Measurements from ENCODE around the gene PSMD9.

Gene PSMD9

GRCh38 chr12:121946313-121947025, 57.9 kb downstream of the PSMD9 start:
- no peaks in the 10 kb centered on the region for H3K27me3 ChIP-seq (replicated peaks; ENCODE audit: control insufficient read depth, insufficient read depth, low read length)
- H3K36me3 ChIP-seq (ENCODE audit: control insufficient read depth, insufficient read depth, low read length): no peaks in the 10 kb centered on the region
- no peak for DNase-seq (ENCODE audit: extremely low read depth, insufficient read length)
- TF ChIP-seq CTCF (IDR thresholded peaks at IDR 0.05; ENCODE audit: insufficient read depth, low read length, poor library complexity, severe bottlenecking): no peak
- H3K4me3 ChIP-seq (replicated peaks; ENCODE audit: low read depth, low read length): no peak overlapping the region

- H3K27me3 ChIP-seq (replicated peaks; ENCODE audit: control insufficient read depth, insufficient read depth, low read length): no peaks in the 10 kb centered on the region
- H3K36me3 ChIP-seq (ENCODE audit: control insufficient read depth, insufficient read depth, low read length): no peaks in the 10 kb centered on the region
- DNase-seq (ENCODE audit: extremely low read depth, insufficient read length): no peak
- no peak for TF ChIP-seq CTCF (IDR thresholded peaks at IDR 0.05; ENCODE audit: insufficient read depth, low read length, poor library complexity, severe bottlenecking)
- H3K4me3 ChIP-seq (replicated peaks; ENCODE audit: low read depth, low read length): no peak overlapping the region
Measured at GRCh38 chr12:121947981-121948380, 59.4 kb downstream of the PSMD9 start.

GRCh38 chr12:121949648-121950397, 61.2 kb downstream of the PSMD9 start:
- no peaks in the 10 kb centered on the region for H3K36me3 ChIP-seq (ENCODE audit: control insufficient read depth, insufficient read depth, low read length)
- H3K4me3 ChIP-seq (replicated peaks; ENCODE audit: low read depth, low read length): no peak overlapping the region
- no peaks in the 10 kb centered on the region for H3K27me3 ChIP-seq (replicated peaks; ENCODE audit: control insufficient read depth, insufficient read depth, low read length)
- DNase-seq (ENCODE audit: extremely low read depth, insufficient read length): no peak
- TF ChIP-seq CTCF (IDR thresholded peaks at IDR 0.05; ENCODE audit: insufficient read depth, low read length, poor library complexity, severe bottlenecking): no peak

GRCh38 chr12:121953117-121953692, 64.6 kb downstream of the PSMD9 start:
- no peaks in the 10 kb centered on the region for H3K27me3 ChIP-seq (replicated peaks; ENCODE audit: control insufficient read depth, insufficient read depth, low read length)
- no peaks in the 10 kb centered on the region for H3K36me3 ChIP-seq (ENCODE audit: control insufficient read depth, insufficient read depth, low read length)
- no peak for DNase-seq (ENCODE audit: extremely low read depth, insufficient read length)
- no peak for TF ChIP-seq CTCF (IDR thresholded peaks at IDR 0.05; ENCODE audit: insufficient read depth, low read length, poor library complexity, severe bottlenecking)
- no peak overlapping the region for H3K4me3 ChIP-seq (replicated peaks; ENCODE audit: low read depth, low read length)

- Histone ChIP-seq H3K27me3 (replicated peaks; ENCODE audit: control insufficient read depth, insufficient read depth, low read length) (no peaks in the 10 kb centered on the region), H3K4me3 (replicated peaks; ENCODE audit: low read depth, low read length) (no peak overlapping the region), H3K36me3 (ENCODE audit: control insufficient read depth, insufficient read depth, low read length) (no peaks in the 10 kb centered on the region)
- no peak for TF ChIP-seq CTCF (IDR thresholded peaks at IDR 0.05; ENCODE audit: insufficient read depth, low read length, poor library complexity, severe bottlenecking)
- DNase-seq (ENCODE audit: extremely low read depth, insufficient read length): no peak
Measured at GRCh38 chr12:121953695-121954094, 65.1 kb downstream of the PSMD9 start.

Measured in GM06990 (cell line).